ENCODE results near the gene CBY2. TPM values are rescaled to one million over a fixed set of nuclear protein-coding genes. Genes with fewer than 3 reads are reported as not detected.

Gene CBY2
- total RNA-seq, 1 experiment from 2014 or later, result not detected

DNA sequence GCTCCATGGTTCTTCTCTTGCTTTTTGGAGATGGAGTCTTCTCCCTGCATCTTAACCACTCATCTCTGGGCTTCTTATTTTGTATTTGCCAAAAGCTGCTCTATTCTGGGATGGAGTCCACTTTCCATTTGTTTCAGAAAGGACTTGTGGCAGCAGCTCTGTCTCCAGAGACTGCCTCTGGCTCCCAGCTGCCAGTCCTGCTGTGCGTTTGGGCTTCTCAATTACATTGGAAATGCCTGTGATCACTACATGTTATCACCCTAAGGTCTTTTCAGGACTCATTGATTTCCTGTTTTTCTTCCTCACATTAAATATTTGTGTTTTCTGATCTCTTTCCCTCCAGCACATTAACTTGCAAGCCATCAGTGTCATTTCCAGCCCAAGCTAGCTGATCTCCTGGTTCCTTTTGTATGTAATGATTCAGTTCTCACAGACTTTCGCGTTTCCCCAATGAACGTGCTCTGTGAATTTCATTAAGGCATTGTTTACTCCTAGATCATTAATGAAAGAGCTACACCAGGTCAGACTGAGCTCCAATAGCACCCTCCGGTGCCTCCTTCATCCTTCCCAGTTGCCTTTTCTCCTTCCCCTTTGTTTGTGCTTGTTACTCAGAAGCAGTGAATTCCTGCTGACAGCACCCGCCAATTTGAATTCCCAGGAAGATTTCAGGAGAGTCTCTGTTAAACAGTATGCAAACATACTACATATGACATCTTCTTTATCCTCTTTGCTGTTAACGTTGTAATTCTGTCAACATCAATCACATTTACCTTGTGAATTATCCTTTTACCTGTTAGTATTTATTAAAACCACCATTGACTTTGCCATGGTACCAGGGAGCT lies 3.0 kb downstream of the CBY2 start:
- Mint-ChIP-seq H3K27me3 (ENCODE audit: low read depth) (peaks cover 7% of the 10 kb centered on the region; the same call in 1 of the 2 replicates), H3K27ac (peak overlapping the region; percentile 2 to 64 (median 19); a peak in 4 of 7 replicates), H3K4me1 (peaks cover 25 to 26% of the 10 kb centered on the region in 2 experiments), H3K4me3 (no peak overlapping the region; a peak in 1 of 5 replicates), H3K36me3 (ENCODE audit: insufficient read depth in 1 of 3, low read depth in 3 of 3) (no peaks in the 10 kb centered on the region), H3K9me3 (no peaks in the 10 kb centered on the region)
- Histone ChIP-seq H3K9ac (ENCODE audit: extremely low read depth, insufficient read length, low read length) (no peak overlapping the region), H3K56ac (ENCODE audit: insufficient read length, low read depth, low read length) (no peak overlapping the region), H3K9me3 (ENCODE audit: control insufficient read depth, low read depth, low read length) (no peaks in the 10 kb centered on the region), H2BK15ac (ENCODE audit: low read depth, low read length) (no peak overlapping the region), H3K23ac (ENCODE audit: insufficient read length, low read depth, low read length) (no peak overlapping the region), H4K8ac (replicated peaks; ENCODE audit: insufficient read length, low read depth, low read length) (no peak overlapping the region), H3K18ac (ENCODE audit: insufficient read length, low read depth, low read length) (no peak overlapping the region), H2BK20ac (ENCODE audit: low read depth, low read length, poor library complexity, severe bottlenecking) (no peak overlapping the region), H4K20me1 (ENCODE audit: control insufficient read depth, insufficient read depth, insufficient read length) (no peaks in the 10 kb centered on the region), H3K27ac (ENCODE audit: insufficient read length, low read depth, low read length) (no peak overlapping the region), H2AK5ac (ENCODE audit: insufficient read length, low read length) (no peak overlapping the region), H3K4me2 (ENCODE audit: insufficient read depth, insufficient read length, low read length) (no peak overlapping the region), H2BK5ac (ENCODE audit: insufficient read length, low read length) (no peak overlapping the region), H2AFZ (ENCODE audit: low read length) (no peak overlapping the region), H3T11ph (ENCODE audit: low read length) (no peak overlapping the region), H3K79me2 (ENCODE audit: insufficient read depth, low read length) (no peaks in the 10 kb centered on the region), H3K27me3 (ENCODE audit: insufficient read depth, low read length) (no peaks in the 10 kb centered on the region), H3K23me2 (ENCODE audit: insufficient read length, low read depth, low read length, poor library complexity, severe bottlenecking) (no peaks in the 10 kb centered on the region), H3K4ac (ENCODE audit: low read depth, low read length) (no peak overlapping the region), H3K79me1 (ENCODE audit: insufficient read depth, low read depth, low read length, poor library complexity, severe bottlenecking) (no peaks in the 10 kb centered on the region), H2BK120ac (ENCODE audit: low read depth, low read length, poor library complexity, severe bottlenecking) (no peak overlapping the region), H3K4me1 (ENCODE audit: insufficient read depth, low read length) (no peaks in the 10 kb centered on the region; the same call in 1 of the 2 replicates), H4K5ac (ENCODE audit: insufficient read length, low read depth, low read length) (no peak overlapping the region), H3K14ac (ENCODE audit: insufficient read depth, low read length) (no peak overlapping the region), H4K91ac (ENCODE audit: insufficient read length, low read depth, low read length) (no peak overlapping the region), H2BK12ac (ENCODE audit: insufficient read length, low read depth, low read length) (no peak overlapping the region)
- TF ChIP-seq, protein P1, sequence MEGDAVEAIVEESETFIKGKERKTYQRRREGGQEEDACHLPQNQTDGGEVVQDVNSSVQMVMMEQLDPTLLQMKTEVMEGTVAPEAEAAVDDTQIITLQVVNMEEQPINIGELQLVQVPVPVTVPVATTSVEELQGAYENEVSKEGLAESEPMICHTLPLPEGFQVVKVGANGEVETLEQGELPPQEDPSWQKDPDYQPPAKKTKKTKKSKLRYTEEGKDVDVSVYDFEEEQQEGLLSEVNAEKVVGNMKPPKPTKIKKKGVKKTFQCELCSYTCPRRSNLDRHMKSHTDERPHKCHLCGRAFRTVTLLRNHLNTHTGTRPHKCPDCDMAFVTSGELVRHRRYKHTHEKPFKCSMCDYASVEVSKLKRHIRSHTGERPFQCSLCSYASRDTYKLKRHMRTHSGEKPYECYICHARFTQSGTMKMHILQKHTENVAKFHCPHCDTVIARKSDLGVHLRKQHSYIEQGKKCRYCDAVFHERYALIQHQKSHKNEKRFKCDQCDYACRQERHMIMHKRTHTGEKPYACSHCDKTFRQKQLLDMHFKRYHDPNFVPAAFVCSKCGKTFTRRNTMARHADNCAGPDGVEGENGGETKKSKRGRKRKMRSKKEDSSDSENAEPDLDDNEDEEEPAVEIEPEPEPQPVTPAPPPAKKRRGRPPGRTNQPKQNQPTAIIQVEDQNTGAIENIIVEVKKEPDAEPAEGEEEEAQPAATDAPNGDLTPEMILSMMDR (conservative IDR thresholded peaks at IDR 0.05), result no peak
- WGBS (ENCODE audit: extremely low coverage, insufficient read length, low lambda C conversion rate), result no CpG with 5 or more reads among the region's 7 CpGs
- no peak for DNase-seq
